ENCODE measurements around the gene FCN3. TPM values are rescaled to one million over a fixed set of nuclear protein-coding genes. Genes with fewer than 3 reads are reported as not detected.

The FCN3 gene
- total RNA-seq, 2 donors from 2014 or later, result not detected

DNA sequence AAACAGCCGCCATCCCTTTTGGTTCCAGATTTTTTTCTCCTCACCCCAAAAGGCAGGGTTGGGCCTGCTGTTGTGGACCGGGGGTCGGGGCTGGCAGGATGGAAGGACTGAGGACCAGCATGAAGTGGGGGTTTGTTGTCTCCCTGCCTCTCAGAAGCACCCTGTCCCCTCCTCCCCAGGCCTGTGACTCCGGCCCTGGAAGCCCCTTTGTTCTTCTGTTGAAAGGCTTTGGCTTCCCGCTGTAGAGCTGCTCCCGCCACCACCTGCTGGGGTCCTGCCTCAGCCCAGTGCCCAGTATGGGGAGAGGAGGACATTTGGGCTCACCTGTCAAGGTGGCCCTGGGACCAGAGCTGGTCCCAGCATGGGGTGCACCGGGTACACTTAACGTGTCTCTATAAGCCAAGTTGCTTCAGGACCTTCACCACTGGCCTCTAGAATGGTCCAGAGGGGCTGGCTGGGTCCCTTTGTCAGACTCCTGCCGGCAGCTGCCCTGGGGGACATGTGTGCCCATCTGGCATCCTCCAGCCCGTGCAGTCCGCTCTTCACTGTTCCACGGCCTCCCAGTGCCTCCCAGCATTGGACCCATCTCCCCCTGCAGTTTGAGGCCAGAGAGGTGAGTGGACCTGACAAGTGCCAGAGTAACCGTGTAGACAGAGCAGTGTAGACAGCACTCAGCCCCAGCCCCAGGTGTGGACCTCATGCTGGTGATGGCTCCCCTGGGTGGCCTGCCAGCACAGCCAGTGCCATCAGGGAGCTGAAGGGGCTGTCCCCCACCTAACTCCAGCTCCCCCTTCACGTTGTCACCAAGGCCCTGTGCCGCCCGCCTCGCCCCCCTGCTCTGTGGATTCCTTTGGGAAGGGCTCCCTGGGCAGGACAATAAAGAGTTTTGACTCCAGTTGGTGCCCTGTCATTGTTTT lies 38.9 kb downstream of the FCN3 start:
- Mint-ChIP-seq H3K27ac (no peak overlapping the region), H3K4me1 (peaks cover 15% of the 10 kb centered on the region), H3K27me3 (no peaks in the 10 kb centered on the region), H3K36me3 (ENCODE audit: low read depth) (peaks cover 52% of the 10 kb centered on the region), H3K4me3 (no peak overlapping the region), H3K9me3 (no peaks in the 10 kb centered on the region)
- no peak for ATAC-seq (replicated peaks)

DNA sequence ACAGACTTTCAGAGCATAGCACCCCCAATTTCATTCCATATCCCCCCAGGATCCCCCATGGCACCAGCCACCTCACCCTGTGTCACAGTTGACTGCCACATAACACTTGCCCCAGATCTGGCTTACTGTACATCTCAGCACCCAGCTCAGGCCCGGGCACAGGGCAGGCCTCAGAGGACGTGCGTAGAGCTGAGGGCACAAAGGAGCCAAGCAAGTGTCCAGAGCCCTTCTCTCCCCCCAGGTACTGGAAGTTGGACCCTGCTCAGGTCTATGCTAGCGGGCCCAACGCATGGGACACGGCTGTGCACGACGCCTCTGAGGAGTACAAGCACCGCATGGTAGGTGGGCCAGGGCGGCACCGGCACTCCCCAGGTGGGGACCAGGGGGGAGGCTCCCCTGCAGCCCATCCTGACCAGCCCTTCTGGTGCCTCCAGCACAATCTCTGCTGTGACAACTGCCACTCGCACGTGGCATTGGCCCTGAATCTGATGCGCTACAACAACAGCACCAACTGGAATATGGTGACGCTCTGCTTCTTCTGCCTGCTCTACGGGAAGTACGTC lies 40.8 kb downstream of the FCN3 start:
- Mint-ChIP-seq H3K27me3 (no peaks in the 10 kb centered on the region), H3K9me3 (no peaks in the 10 kb centered on the region), H3K27ac (no peak overlapping the region), H3K4me1 (peaks cover 5% of the 10 kb centered on the region), H3K36me3 (ENCODE audit: low read depth) (peaks cover 64% of the 10 kb centered on the region), H3K4me3 (no peak overlapping the region)
- no peak for ATAC-seq (replicated peaks)

GRCh38 chr1:27332536-27333281 lies 41.9 kb downstream of the FCN3 start:
- peaks cover 5% of the 10 kb centered on the region for H3K4me1 Mint-ChIP-seq
- peaks cover 74% of the 10 kb centered on the region for H3K36me3 Mint-ChIP-seq (ENCODE audit: low read depth)

DNA sequence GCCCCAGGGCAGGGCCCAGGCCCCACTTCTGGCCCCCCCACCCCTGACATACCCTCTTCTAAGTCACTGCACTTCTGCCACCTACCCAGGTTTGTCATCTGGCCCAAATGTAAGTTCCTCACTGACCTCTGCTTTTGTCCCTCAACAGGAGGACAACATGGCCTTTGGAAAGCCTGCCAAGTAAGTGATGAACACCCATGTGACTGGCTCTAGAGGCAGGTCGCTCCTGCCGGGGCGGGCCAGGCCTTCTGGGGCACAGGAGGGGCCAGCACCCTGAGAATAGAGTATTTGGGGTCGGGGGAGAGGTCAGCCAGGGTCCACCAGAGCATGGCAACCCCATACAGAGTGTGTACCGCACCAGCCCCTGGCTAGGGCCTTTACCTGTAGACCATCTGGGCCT lies 42.7 kb downstream of the FCN3 start:
- no peak overlapping the region for H3K4me3 Mint-ChIP-seq

More at GRCh38 chr1:27332536-27333281, 41.9 kb downstream of the FCN3 start:
- Mint-ChIP-seq H3K27me3 (no peaks in the 10 kb centered on the region), H3K9me3 (no peaks in the 10 kb centered on the region), H3K27ac (peak overlapping the region; percentile 41), H3K4me3 (no peak overlapping the region)
- ATAC-seq (replicated peaks), result peak; percentile 84

DNA sequence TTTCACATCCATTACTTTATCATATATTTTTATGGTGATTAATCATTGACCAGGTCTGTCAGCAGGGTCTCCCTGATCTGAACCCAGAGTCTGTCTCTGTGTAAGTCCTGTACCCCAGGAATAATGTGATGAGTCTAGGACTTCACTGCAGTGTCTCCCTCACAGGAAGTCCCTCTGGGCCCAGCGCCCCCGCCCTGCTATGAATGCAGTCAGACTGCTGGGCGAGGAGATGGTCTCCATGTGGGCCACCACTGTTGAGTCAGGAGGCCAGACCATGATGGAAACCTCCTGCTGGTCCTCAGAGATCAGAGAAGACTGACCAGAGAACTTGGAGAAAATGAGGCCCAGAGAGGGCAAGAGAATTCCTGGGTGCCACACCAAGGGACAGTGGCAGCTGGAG lies 43.2 kb downstream of the FCN3 start:
- no peak overlapping the region for H3K4me3 Mint-ChIP-seq
- H3K9me3 Mint-ChIP-seq, result no peaks in the 10 kb centered on the region
- no peak for ATAC-seq (replicated peaks)
- H3K36me3 Mint-ChIP-seq (ENCODE audit: low read depth), result peaks cover 74% of the 10 kb centered on the region
- no peaks in the 10 kb centered on the region for H3K27me3 Mint-ChIP-seq
- peaks cover 5% of the 10 kb centered on the region for H3K4me1 Mint-ChIP-seq
- peak overlapping the region; percentile 33 for H3K27ac Mint-ChIP-seq

More for the DNA sequence above, 42.7 kb downstream of the FCN3 start:
- Mint-ChIP-seq H3K27me3 (no peaks in the 10 kb centered on the region), H3K36me3 (ENCODE audit: low read depth) (peaks cover 74% of the 10 kb centered on the region), H3K9me3 (no peaks in the 10 kb centered on the region), H3K27ac (peak overlapping the region; percentile 33), H3K4me1 (peaks cover 5% of the 10 kb centered on the region)
- no peak for ATAC-seq (replicated peaks)

- no peak overlapping the region for H3K4me3 Mint-ChIP-seq
- H3K27me3 Mint-ChIP-seq, result no peaks in the 10 kb centered on the region
- no peak for ATAC-seq (replicated peaks)
- peaks cover 74% of the 10 kb centered on the region for H3K36me3 Mint-ChIP-seq (ENCODE audit: low read depth)
- no peaks in the 10 kb centered on the region for H3K9me3 Mint-ChIP-seq
- H3K4me1 Mint-ChIP-seq, result peaks cover 9% of the 10 kb centered on the region
- H3K27ac Mint-ChIP-seq, result peak overlapping the region; percentile 56
Observed at GRCh38 chr1:27330786-27331185, 43.8 kb downstream of the FCN3 start.

DNA sequence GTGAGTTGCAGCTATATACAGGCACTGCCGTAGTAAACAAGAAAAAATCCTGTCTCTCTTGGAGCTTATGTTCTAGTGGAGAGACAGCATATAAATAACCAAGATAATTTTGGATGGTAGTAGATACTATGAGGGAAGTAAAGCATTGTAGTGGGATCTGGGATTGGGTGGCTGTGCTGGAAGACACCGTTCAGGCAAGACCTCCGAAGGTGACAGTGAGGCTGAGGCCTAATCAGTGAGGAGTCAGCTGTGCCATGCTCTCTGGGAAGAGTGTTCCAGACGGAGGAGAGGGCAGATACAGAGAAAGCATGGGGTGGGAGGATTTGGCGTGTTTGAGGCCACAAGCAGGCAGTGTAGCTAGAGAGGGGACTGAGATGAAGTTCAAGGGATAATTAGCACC lies 46.7 kb downstream of the FCN3 start:
- H3K27me3 Mint-ChIP-seq, result no peaks in the 10 kb centered on the region
- H3K27ac Mint-ChIP-seq, result peak overlapping the region; percentile 7
- peaks cover 22% of the 10 kb centered on the region for H3K4me1 Mint-ChIP-seq
- H3K9me3 Mint-ChIP-seq, result no peaks in the 10 kb centered on the region
- H3K36me3 Mint-ChIP-seq (ENCODE audit: low read depth), result peaks cover 77% of the 10 kb centered on the region
- no peak for ATAC-seq (replicated peaks)
- H3K4me3 Mint-ChIP-seq, result no peak overlapping the region

GRCh38 chr1:27325286-27325685 lies 49.3 kb downstream of the FCN3 start:
- no peak overlapping the region for H3K4me3 Mint-ChIP-seq
- peaks cover 22% of the 10 kb centered on the region for H3K4me1 Mint-ChIP-seq
- no peak for ATAC-seq (replicated peaks)
- no peaks in the 10 kb centered on the region for H3K9me3 Mint-ChIP-seq
- no peak overlapping the region for H3K27ac Mint-ChIP-seq
- H3K36me3 Mint-ChIP-seq (ENCODE audit: low read depth), result peaks cover 59% of the 10 kb centered on the region
- no peaks in the 10 kb centered on the region for H3K27me3 Mint-ChIP-seq

DNA sequence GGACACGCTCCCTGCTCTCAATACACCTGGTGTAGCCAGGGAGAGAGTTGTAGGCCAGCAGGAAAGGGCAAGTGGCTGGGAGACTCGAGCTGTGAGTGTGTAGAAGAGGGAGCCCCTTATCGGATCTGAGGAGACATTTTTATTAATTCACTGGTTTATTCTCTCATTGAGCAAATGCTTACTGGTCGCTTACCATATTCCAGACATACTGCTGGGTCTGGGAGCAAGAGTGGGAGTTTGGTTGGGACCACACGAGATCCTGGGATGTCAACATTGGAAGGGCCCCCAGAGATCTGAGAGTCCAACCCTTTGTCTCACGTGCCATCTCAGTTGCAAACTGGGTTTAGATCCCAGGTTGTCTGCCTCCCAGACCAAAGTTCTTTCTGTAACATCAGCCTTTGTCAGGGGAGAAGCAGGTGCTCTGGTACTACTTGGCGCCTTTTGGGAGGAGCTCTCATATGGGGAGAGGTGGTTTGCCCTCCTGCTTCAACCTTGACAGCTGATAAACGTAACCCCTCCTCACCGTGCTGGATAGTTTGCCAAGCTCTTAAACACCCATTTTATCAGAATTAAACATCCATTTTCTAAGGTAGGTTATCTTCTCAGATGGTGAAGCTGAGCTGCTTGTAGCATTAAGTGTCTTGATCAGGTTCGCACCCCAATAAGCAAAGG lies 51.9 kb downstream of the FCN3 start:
- Mint-ChIP-seq H3K27ac (peak overlapping the region; percentile 92), H3K9me3 (no peaks in the 10 kb centered on the region), H3K4me1 (peaks cover 18% of the 10 kb centered on the region), H3K4me3 (peak overlapping the region; percentile 91), H3K27me3 (peaks cover 8% of the 10 kb centered on the region), H3K36me3 (ENCODE audit: low read depth) (peaks cover 41% of the 10 kb centered on the region)
- ATAC-seq (replicated peaks), result no peak

DNA sequence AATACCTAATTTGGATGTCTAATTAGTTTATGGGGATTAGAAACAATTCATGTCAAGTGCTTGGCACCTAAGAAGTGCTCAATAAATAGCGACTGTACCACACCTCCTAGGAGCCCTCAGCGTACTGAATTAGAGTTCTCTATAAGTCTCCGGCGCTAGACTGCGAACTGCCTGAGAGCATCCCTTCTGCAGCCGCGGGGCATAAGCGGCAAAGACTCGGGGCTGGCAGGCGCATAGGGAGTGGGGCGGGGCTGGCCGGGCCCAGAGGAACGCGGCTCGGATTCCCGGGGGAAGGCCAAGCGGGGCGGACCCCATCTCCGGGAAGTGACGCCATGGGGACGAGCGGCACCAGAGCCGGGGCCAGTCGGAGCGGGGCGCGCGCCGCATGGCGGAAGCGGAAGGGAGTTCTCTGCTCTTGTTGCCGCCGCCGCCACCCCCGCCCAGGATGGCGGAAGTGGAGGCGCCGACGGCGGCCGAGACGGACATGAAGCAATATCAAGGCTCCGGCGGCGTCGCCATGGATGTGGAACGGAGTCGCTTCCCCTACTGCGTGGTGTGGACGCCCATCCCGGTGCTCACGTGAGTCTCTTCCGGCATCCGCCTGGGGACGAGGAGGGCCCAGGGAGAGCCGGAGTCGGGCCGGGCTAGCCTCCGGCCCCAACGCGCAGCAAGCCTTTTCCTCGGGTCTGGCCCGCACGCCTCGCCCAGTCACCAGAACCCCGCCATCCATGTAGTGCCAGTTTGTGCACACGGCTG lies 52.6 kb downstream of the FCN3 start, which contains the start of gene TMEM222:
TSS of gene TMEM222 (plus strand) at position 351 of the 756 bp plus-strand sequence. CDS start at position 386, 35 bp downstream.
- peaks cover 18% of the 10 kb centered on the region for H3K4me1 Mint-ChIP-seq
- H3K27ac Mint-ChIP-seq, result peak within 1 kb of the TSS; percentile 92
- ATAC-seq (replicated peaks), result peak; percentile 99
- peaks cover 39% of the 10 kb centered on the region for H3K36me3 Mint-ChIP-seq (ENCODE audit: low read depth)
- peaks cover 8% of the 10 kb centered on the region for H3K27me3 Mint-ChIP-seq
- H3K9me3 Mint-ChIP-seq, result no peaks in the 10 kb centered on the region
- peak within 1 kb of the TSS; percentile 91 for H3K4me3 Mint-ChIP-seq

Other genes starting within 250 kb of the FCN3 start
- 10 to 100 TPM; 15.3 to 20.6 TPM for gene SLC9A1, start 219.7 kb downstream of the FCN3 start, total RNA-seq
- gene WDTC1, start 140.2 kb downstream of the FCN3 start, total RNA-seq, result 10 to 100 TPM; 20.4 to 29.7 TPM
- gene TMEM222, start 52.7 kb downstream of the FCN3 start, total RNA-seq, result 10 to 100 TPM; 29.0 to 39.6 TPM
- gene SYTL1, start 32.8 kb downstream of the FCN3 start, total RNA-seq, result 10 to 100 TPM; 26.0 to 43.4 TPM
- gene MAP3K6, start 7.9 kb downstream of the FCN3 start, total RNA-seq, result 10 to 100 TPM in 1 of 2 donors, 1 to 10 TPM in 1; 7.3 to 15.2 TPM
- gene CD164L2, start 8.5 kb upstream of the FCN3 start, total RNA-seq, result not detected
- under 1 TPM; 0.26 to 0.42 TPM for gene GPR3, start 17.8 kb upstream of the FCN3 start, total RNA-seq
- gene WASF2, start 115.3 kb upstream of the FCN3 start, total RNA-seq, result 100 to 1,000 TPM in 1 of 2 donors, 10 to 100 TPM in 1; 85.7 to 125 TPM
- gene AHDC1, start 229.3 kb upstream of the FCN3 start, total RNA-seq, result 10 to 100 TPM; 13.3 to 22.3 TPM

All from activated T-helper 17 cell treated with anti-CD3 and anti-CD28 coated beads, Interleukin-2, amount 50 U/mL, for 72 hours (primary cell).